Measurements from ENCODE around the gene BMP2K.
"Not testable (repeated sequence)": the region's sequence is repeated elsewhere in the genome, so short reads cannot be mapped to it uniquely, and the experiment has no call there.

Gene BMP2K

GRCh38 chr4:78765432-78766006, 10.6 kb upstream of the BMP2K start:
- DNase-seq: no peak

- no peak for DNase-seq
Measured at GRCh38 chr4:78766026-78766425, 10.1 kb upstream of the BMP2K start.

GRCh38 chr4:78766650-78767049, 9.5 kb upstream of the BMP2K start:
- DNase-seq: no peak

DNA sequence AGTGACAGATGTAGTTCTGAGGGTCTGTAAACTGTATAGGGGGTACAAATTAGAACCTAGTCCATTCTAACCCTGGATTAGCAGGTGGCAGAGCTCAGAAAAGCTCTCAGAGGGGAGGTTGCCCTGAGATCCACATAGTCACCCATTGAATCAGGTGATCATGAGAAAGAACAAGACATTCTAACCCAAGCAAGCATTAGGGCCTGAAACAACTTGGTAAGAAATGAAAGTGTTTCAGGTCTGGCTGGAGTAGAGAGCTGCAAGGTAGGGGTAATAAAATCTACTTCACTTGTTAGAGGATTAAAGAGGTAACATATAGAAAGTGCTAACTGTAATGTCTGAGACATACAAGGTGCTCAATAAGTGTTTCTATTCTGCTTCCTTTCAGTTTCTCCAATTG, 8.8 kb upstream of the BMP2K start:
- DNase-seq: no peak

- no peak for DNase-seq
Measured at GRCh38 chr4:78768452-78769180, 7.5 kb upstream of the BMP2K start.

DNA sequence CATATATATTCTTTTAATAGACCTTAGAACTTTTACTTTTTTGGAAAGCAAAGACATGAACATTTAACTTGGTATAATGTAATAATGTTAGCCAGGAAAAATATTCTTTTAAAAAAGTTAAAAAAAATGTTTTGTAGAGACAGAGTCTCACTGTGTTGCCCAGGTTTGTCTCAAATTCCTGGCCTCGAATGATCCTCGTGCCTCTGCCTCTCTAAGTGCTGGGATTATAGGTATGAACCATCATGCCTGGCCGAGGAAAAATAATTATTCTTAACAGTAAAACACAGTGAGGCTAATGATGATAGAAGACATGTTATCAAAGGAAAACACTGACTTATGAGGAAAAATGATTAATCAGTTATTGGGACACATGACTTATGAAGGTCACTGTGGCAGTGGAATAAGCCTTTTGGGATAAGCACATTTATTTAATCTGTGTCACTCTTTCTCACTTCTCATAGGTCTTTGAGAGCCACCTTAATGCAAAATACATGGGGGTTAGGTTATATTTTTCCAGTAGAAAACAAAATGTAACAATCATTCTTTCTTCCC, 6.0 kb upstream of the BMP2K start:
- no peak for DNase-seq

DNA sequence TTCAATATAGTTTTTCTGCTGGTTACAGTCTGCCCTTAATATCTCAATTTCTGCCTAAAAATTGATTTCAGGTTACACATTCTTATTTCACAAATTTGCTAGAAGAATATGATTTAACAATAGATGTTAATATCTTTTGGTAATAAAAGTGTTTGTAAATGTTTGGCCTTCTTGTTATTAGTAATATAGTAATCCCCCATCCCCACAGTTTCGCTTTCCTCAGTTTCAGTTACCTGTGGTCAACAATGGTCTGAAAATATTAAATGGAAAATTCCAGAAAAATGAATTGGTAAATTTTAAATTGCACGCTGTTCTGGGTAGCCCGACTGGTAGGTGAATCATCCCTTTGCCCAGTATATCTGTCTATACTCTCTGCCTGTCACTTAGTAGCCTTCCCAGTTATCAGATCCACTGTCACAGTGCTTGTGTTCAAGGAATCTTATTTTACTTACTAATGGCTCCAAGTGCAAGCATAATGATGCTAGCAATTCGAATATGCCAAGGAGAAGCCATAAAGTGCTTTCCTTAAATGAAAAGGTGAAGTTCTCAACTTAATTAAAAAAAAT, 3.5 kb upstream of the BMP2K start:
- no peak for DNase-seq

- no peak for DNase-seq
Measured at GRCh38 chr4:78774417-78774816, 1.7 kb upstream of the BMP2K start.

GRCh38 chr4:78775303-78776078, 659 bp upstream of the BMP2K start:
- peak; percentile 66 to 69 for DNase-seq

DNA sequence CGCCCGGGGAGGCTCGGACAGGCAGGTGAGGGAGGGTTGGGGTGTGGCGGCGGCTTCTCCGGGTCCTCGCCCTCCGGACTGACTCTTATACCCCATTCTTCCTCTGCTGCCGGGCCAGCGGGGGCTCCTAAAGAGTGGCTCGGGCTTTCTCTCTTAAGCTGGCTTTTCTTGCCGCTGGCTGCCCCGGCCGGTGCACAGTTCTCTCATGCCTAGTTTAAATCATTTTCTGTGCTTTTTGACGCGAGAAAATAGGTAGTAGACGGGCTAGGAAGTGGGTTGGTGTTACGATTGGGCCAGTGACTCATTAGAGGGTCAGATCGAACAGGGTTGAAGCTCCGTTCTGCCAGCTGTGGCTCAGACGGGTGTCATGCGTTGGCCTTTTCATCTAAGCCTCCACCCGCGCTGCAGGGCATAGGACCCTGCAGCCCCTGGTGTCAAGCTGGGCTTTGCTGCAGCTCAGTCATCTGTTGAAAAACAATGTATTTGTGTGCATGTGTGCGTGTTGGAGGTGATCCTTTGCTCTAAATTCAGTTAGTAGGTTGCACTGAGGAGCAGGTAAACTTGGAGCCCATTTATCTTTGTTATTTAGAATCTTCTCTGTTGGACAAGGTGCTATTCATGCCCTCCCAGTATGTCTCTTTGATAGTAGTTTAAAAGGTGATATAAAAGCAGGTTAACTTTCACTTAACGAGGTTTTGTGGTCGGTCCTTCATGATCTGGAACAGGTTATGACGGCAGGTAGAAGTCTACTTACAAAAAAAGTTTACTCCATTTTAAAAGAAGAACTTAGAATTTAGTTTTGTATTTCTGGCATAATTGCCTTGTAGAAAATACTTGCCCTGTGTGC, 802 bp downstream of the BMP2K start:
- peak; percentile 33 to 47 for DNase-seq

DNA sequence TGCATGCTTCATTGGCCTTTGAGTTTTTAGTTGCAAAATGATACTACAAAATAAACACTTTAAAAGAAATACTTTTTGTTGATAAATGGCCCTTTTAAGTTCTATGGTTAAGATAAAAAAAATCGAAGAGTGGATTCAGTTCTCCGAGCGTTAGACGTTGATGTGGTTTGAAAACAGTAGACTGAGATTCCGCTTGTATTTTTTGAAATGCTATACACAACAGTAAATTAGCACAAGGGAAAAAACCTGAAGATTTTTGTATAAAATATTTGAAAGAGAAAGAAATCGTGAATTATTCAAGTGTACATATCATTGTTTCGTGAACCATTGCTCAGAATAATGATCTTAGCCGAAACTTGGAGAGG, 1.4 kb downstream of the BMP2K start:
- DNase-seq: no peak

DNA sequence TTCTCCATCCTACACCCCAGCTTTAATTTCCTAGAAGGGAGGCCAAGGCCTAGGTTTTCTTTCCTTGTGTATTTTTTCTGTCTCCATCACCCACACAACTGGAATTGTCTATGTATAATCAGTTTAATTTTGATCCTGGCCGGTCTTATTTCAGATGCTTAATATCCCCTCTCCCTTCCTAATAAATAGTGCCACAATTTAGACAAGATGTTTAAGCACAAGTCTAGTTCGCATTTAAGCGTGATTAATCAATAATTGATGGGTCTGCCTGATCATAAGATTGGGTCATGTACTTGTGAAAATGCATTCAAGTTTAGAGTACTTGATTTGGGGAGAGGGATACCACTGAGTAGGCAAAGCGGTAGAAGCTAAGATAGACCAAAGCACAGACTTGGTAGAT, 2.4 kb downstream of the BMP2K start:
- DNase-seq: no peak

GRCh38 chr4:78779280-78779679, 3.1 kb downstream of the BMP2K start:
- DNase-seq: no peak

- no peak for DNase-seq
Measured at GRCh38 chr4:78780093-78780492, 3.9 kb downstream of the BMP2K start.

DNA sequence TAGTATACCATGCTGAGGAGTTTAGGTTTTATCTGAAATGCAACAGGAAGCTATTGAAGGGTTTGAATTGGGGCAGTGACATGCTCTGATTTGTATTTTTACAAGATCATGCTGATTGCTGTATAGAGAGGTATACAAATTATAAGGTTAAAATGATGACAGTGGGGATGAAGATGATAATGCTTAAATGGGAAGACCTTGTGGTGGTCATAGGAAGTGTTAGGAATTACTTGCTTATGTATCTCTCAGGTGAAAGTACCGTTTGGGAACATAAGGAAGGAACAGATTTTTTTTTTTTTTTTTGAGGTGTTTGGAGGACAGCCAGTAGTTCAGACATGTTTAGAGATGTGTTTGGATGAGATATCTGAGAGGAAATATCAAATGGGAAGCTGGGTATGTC, 5.0 kb downstream of the BMP2K start:
- no peak for DNase-seq

GRCh38 chr4:78781924-78782323, 5.8 kb downstream of the BMP2K start:
- DNase-seq: no peak

- DNase-seq: no peak
Measured at GRCh38 chr4:78784236-78784865, 8.2 kb downstream of the BMP2K start.

- DNase-seq: no peak
Measured at GRCh38 chr4:78787392-78788006, 11.3 kb downstream of the BMP2K start.

GRCh38 chr4:78788007-78788889, 12.1 kb downstream of the BMP2K start:
- DNase-seq: no peak

- not testable (repeated sequence) for DNase-seq
Measured at GRCh38 chr4:78795594-78796416, 19.7 kb downstream of the BMP2K start.
